COR-L47 (cell line): ENCODE results near the gene ARID1A.
A peak's percentile ranks its signal among the peaks of the same experiment; 100 is the strongest.

ENCODE experiments used
- DNase-seq: peaks from one replicate; lab custom pipeline; 2025; lab: John Stamatoyannopoulos, UW

ARID1A gene

GRCh38 chr1:26728645-26729044 is 32.8 kb downstream of the ARID1A start:
- DNase-seq = no peak

GRCh38 chr1:26729633-26730032 is 33.8 kb downstream of the ARID1A start:
- no peak for DNase-seq

GRCh38 chr1:26730695-26731094 is 34.9 kb downstream of the ARID1A start:
- DNase-seq = no peak

- no peak for DNase-seq
Measured at GRCh38 chr1:26731233-26731902, 35.6 kb downstream of the ARID1A start.

- DNase-seq = no peak
Measured at GRCh38 chr1:26733392-26733791, 37.6 kb downstream of the ARID1A start.

- no peak for DNase-seq
Measured at GRCh38 chr1:26733982-26734381, 38.2 kb downstream of the ARID1A start.

- DNase-seq = no peak
Measured at GRCh38 chr1:26734501-26735058, 38.8 kb downstream of the ARID1A start.

GRCh38 chr1:26739329-26739914 is 43.6 kb downstream of the ARID1A start:
- no peak for DNase-seq

GRCh38 chr1:26740023-26740634 is 44.3 kb downstream of the ARID1A start:
- no peak for DNase-seq

GRCh38 chr1:26740952-26741351 is 45.1 kb downstream of the ARID1A start:
- DNase-seq = no peak

GRCh38 chr1:26743426-26744059 is 47.7 kb downstream of the ARID1A start:
- no peak for DNase-seq

- DNase-seq = peak; percentile 12
Measured at GRCh38 chr1:26744075-26744959, 48.5 kb downstream of the ARID1A start.

GRCh38 chr1:26745191-26745590 is 49.4 kb downstream of the ARID1A start:
- DNase-seq = no peak

- no peak for DNase-seq
Measured at GRCh38 chr1:26747048-26747447, 51.2 kb downstream of the ARID1A start.

- DNase-seq = no peak
Measured at GRCh38 chr1:26748351-26748750, 52.5 kb downstream of the ARID1A start.

GRCh38 chr1:26749458-26749857 is 53.6 kb downstream of the ARID1A start:
- no peak for DNase-seq

GRCh38 chr1:26750428-26750827 is 54.6 kb downstream of the ARID1A start:
- DNase-seq = no peak

GRCh38 chr1:26752519-26752918 is 56.7 kb downstream of the ARID1A start:
- DNase-seq = no peak

- no peak for DNase-seq
Measured at GRCh38 chr1:26754086-26754874, 58.5 kb downstream of the ARID1A start.

- no peak for DNase-seq
Measured at GRCh38 chr1:26758358-26758757, 62.5 kb downstream of the ARID1A start.

- DNase-seq = no peak
Measured at GRCh38 chr1:26759531-26759930, 63.7 kb downstream of the ARID1A start.
